Cardiac fibroblast (primary cell): ENCODE measurements around the gene RNGTT.

Experiments
- DNase-seq, 2 donors: peaks; one replicate each; pipeline versions ENCODE4 v3.0.0 to v3.0.0-alpha.2; 2010; ENCODE audit warnings: low read depth in 2 of 2
- H3K4me3 ChIP-seq, 2 donors: replicated peaks in 1 of 2; 1 replicate in 1 of 2; 2 replicates in 1 of 2; pipeline ENCODE4 v1.5.1; 2011; ENCODE audit warnings: low read depth in 2 of 2, low read length in 2 of 2, mild to moderate bottlenecking in 2 of 2, moderate library complexity in 1 of 2
- TF ChIP-seq, protein P1 (sequence below): IDR thresholded peaks from one replicate; pipeline ENCODE4 v1.5.1; 2011; ENCODE audit warnings: low read depth, mild to moderate bottlenecking, low read length, inconsistent platforms

Gene RNGTT

DNA sequence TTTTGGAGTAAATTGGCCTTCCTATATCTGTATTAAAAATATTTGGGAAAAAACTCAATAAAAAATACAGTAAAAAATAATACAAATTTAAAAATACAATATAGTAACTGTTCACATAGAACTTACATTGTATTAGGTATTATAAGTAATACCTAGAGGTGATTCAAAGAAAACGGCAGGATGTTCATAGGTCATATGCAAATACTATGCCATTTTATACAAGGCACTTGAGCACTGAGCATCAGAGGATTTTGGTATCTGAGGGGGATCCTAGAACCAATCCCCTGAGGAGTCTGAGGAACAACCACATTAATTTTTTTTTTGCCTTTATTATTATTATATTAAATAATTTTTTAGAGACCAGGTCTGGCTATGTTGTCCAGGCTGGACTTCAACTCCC lies 41.7 kb downstream of the RNGTT start:
- TF ChIP-seq, protein P1, sequence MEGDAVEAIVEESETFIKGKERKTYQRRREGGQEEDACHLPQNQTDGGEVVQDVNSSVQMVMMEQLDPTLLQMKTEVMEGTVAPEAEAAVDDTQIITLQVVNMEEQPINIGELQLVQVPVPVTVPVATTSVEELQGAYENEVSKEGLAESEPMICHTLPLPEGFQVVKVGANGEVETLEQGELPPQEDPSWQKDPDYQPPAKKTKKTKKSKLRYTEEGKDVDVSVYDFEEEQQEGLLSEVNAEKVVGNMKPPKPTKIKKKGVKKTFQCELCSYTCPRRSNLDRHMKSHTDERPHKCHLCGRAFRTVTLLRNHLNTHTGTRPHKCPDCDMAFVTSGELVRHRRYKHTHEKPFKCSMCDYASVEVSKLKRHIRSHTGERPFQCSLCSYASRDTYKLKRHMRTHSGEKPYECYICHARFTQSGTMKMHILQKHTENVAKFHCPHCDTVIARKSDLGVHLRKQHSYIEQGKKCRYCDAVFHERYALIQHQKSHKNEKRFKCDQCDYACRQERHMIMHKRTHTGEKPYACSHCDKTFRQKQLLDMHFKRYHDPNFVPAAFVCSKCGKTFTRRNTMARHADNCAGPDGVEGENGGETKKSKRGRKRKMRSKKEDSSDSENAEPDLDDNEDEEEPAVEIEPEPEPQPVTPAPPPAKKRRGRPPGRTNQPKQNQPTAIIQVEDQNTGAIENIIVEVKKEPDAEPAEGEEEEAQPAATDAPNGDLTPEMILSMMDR = no peak
- DNase-seq = no peak
- no peak overlapping the region for H3K4me3 ChIP-seq

DNA sequence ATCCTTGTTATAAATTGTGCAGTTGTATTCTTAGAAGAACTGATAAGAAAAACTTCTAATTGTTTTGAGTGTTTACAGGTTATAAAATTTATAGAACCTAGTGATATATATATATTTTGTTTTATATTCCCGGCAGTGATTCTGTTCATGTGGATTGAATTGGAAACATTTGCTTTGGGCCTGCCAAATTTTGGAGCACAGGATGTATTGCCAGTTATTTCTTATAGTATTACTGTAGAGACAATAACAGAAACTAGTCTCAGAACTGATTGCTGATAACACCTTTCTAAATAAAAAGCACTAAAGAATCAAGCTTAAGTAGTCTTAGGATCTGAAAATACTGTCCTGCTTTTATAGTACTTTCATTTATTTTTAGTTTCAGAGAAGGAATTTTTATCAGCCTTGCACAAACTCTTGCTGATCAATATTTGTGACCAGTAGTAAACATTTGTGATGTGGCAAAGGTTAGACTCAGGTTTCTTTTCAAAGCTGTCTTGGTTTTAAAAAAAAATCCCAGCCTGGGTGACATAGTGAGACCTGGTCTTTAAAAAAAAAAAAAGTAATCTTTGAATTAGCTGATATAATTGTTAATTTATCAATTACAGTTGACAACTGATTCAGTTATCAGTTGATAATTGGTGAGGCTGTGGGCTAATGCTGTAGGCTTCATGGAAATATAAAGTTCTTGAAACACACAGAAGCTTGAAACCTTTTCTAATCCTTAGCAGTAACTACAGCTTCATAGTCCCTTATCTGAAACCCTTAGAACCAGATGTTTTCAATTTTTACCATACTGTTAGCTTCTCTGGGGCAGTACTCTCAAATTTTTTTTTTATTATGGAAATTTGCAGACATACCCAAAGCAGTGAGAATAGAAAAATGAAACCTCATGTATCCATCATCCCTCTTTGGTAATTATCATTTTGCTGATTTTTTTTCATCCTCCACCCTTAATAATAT lies 42.4 kb downstream of the RNGTT start:
- TF ChIP-seq, protein P1 = no peak
- DNase-seq = peak in 1 of 2 donors; percentile 28
- no peak overlapping the region for H3K4me3 ChIP-seq

DNA sequence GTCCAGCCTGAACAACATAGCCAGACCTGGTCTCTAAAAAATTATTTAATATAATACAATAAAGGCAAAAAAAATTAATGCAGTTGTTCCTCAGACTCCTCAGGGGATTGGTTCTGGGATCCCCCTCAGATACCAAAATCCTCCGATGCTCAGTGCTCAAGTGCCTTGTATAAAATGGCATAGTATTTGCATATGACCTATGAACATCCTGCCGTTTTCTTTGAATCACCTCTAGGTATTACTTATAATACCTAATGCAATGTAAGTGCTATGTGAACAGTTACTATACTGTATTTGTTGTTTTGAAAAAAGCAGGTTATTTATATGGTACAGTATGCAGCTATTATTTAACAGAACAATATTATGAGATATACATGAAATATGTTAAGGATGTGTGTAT lies 43.3 kb downstream of the RNGTT start:
- no peak for DNase-seq
- H3K4me3 ChIP-seq = no peak overlapping the region
- TF ChIP-seq, protein P1 = no peak

DNA sequence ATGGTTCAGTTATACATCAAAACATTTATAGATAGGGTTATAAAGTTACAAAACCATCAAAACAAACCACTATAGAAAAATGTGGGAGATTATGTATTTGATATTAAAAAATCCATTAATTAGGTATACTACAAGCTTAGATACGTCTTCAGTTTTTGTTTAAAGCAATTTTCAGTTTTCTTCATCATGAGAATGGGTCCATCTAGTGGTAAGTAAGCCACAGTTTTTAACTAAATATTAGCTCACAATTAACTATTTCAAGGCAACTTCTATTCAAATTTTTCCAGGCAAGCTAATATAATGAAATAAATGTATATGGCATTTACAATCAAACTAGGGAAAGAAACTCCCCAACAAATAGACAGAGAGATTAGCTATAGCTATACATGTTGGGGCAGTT lies 44.4 kb downstream of the RNGTT start:
- TF ChIP-seq, protein P1 = peak; percentile 38
- H3K4me3 ChIP-seq = no peak overlapping the region
- peak; percentile 11 to 29 for DNase-seq

DNA sequence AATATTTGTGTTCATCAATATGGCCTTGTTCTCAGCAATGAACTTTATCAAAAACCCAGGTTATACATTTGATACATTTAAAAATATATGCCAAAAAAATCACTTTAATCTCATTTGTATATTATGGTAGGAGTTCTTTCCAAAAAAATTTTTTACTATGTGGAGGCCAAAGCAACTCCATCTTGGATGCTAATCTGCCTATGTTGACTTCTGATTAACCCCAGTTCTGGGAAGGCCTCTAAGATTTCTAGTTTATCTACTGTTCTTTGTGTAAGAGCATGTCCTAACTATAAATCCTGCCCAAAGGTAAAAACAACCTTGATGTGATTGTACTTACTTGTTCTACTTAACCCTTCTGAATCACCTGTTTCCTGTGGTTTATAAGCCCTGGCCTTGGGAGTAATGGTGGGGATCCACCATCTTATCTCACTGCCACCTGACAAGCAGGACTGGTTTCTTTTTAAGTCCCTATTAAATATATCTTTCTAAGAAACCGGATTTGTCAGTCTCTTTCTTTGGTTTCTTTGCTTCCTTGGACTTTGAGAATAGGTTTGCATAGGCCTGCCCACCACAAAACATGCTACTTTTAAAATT lies 46.7 kb downstream of the RNGTT start:
- H3K4me3 ChIP-seq = no peak overlapping the region
- TF ChIP-seq, protein P1 = no peak
- DNase-seq = no peak

DNA sequence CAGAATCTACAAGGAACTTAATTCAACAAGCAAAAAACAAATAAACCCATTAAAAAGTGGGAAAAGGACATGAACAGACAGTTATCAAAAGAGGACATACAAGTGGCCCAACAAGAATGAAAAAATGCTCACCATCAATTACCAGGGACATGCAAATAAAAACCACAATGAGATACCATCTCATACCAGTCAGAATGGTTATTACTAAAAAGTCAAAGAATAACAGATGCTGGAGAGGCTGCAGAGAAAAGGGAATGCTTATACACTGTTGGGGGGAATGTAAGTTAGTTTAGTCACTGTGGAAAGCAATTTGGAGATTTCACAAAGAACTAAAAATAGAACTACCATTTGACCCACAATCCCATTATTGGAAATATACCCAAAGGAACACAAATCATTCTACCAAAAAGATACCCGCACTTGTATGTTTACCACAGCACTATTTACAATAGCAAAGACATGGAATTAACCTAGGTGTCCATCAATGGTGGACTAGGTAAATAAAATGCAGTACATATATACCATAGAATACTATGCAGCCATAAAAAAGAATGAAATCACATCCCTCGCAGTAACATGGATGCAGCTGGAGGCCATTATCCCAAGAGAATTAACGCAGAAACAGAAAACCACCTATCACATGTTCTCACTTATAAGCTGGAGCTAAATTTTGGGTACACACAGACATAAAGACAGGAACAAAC lies 48.4 kb downstream of the RNGTT start:
- TF ChIP-seq, protein P1 = no peak
- DNase-seq = peak in 1 of 2 donors; percentile 15
- no peak overlapping the region for H3K4me3 ChIP-seq
